KBM-7 (cell line): Measurements from ENCODE around the gene PNPLA7.
"Not testable (repeated sequence)": the region's sequence is repeated elsewhere in the genome, so short reads cannot be mapped to it uniquely, and the experiment has no call there.

Source experiments
- DNase-seq: peaks from one replicate; pipeline ENCODE4 v3.0.0-alpha.2; 2015
- in situ Hi-C: fragments of 300-500 bp; cut with MboI; formaldehyde crosslinking; loops from 2 replicates; pipeline ENCODE4 v1.14.3; 2020; ENCODE audit warnings: low sequenced_read_pairs, low pct_unique_long_range_greater_than_20kb, mixed read lengths

Gene PNPLA7

GRCh38 chr9:137547687-137548543, 2.3 kb downstream of the PNPLA7 start:
- in situ Hi-C loops = no loop called here
- no peak for DNase-seq

DNA sequence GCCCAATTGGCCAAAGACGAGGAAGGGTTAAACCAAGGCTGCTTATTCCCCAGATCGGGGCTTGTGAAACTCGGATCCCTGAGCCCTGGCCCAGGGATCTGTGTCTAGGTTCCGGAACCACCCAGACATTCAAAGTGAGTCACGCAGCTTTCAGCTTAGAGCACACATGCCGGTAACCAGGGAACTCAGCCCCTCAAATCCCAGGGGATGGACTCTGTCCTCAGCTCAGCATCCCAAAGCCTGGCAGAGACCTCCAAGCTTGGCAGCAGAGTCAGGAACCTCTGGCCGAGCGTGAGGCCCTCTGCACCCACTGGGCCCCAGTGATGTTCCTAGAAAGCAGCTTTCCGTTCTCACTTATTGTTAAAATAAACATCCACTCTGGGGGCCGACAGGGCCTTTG, 5.1 kb downstream of the PNPLA7 start:
- DNase-seq = no peak
- in situ Hi-C loops = no loop called here

DNA sequence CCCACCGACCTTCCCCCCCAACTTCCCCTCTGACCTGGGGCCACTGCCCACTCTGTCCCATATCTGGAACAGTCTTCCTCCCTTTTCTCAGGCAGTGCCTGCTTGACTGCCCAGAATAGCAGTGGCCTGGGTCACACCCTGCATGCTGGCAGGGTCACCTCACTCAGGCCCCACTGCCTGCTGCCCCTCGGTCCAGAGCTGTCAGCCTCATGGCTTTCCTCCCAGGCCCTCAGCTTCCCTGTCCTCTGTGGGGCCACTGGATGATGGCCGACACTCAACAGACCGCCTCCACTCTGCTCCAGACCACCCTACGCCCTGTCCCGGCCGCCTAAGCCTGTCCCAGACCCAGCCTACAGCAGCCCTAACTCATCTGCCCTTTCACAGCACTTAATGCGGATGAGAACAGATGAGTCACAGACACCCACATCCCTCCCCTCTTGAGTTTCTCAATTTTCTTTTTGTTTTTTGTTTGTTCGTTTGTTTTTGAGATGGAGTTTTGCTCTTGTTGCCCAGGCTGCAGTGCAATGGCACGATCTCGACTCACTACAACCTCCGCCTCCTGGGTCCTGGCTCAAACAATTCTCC, 5.9 kb downstream of the PNPLA7 start:
- DNase-seq = no peak
- in situ Hi-C loops = no loop called here

DNA sequence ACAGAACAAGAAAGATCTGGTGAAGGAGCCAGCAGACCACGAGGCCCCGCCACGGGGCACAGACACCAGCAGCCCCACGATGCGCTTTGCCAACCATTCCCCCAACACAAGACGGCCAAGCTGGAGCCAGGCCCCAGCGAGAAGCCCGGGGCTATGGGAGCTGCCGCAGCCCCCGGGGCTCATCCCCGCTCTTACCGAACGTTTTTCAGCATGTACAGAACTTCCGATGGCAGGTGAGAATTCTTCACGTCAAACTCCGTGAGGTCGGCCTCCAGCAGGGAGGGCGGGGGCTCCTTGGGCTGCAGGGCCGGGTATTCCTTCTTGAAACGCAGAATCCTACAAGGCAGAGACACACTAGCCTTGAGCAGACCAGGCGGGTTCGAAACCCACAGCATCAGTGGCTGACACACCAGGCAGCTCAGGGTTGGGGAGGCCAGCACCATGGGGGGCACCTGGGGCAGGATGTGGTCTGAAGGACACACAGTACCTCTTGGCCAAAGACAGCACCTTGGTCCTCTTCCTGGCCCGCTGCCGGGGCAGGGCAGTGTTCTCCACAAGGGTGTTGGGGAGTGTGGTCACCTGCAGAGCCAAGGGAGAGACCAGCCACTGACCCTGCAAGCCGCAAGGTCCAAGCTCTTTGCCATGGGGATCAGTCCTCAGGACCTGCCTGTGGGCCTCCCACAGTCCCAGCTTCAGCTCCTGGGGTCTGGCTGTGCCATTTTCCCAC, 6.8 kb downstream of the PNPLA7 start:
- in situ Hi-C loops = no loop called here

DNA sequence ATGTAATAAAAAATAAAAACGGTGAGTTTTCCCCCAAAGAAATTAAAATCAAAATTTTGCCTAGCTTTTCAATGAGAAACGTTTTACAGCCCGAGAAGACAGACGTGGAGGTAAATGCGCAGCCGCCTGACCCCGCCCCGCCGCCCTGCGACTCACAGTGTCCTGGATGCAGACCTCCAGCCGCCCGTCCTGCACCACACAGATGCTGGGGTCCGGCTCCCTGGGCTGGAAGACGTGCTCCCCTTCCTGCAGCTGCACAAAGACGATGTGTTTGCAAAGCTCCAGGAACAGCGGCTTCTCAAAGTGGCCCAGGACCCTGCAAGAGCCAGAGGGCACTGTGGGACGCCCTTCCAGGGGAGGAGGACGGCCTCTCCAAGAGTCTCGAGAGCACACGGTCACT, 7.7 kb downstream of the PNPLA7 start:
- DNase-seq = no peak
- in situ Hi-C loops = no loop called here

More for the DNA sequence above, 6.8 kb downstream of the PNPLA7 start:
- no peak for DNase-seq

DNA sequence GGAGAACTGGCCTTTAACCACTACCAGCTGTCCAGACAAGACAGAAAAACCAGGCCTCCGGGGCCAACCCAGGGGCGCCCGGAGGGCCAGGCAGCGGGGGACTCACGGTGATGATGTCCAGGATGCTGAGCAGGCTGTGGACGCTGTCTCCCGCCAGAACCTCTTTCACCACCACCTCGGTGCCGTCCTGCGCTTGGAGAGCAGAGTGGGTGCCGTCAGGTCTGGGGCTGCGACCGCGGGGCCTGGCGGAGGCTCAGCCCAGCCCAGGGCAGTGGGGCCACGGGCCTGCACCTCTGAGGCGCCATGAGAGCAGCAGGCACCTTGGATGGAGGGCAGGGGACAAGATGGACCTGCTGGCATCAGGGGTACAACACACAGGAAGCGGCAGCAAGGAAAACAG, 9.7 kb downstream of the PNPLA7 start:
- no peak for DNase-seq

GRCh38 chr9:137538058-137538457, 12.1 kb downstream of the PNPLA7 start:
- in situ Hi-C loops = no loop called here
- DNase-seq = no peak

More for the DNA sequence above, 9.7 kb downstream of the PNPLA7 start:
- in situ Hi-C loops = no loop called here

GRCh38 chr9:137536594-137537131, 13.5 kb downstream of the PNPLA7 start:
- DNase-seq = peak; percentile 93
- in situ Hi-C loops = not testable (repeated sequence)

DNA sequence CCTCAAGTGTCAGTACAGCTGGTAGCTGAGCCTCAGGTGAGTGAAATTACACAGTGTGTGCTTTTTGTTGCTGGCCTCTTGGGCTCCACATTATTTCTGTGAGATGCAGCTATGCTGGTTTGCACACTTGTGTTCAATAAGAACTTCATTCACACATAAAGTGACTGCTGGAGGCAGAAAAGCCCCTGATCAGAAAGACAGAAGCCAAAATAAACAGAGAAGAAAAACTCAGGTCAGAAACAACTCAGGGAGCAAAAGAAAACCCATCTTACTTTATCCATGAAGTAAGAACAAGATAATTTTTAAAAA, 15.1 kb downstream of the PNPLA7 start:
- in situ Hi-C loops = no loop called here

GRCh38 chr9:137534256-137535119, 15.7 kb downstream of the PNPLA7 start:
- in situ Hi-C loops = no loop called here
- peak; percentile 85 for DNase-seq

More for the DNA sequence above, 15.1 kb downstream of the PNPLA7 start:
- DNase-seq = no peak

GRCh38 chr9:137532891-137533468, 17.2 kb downstream of the PNPLA7 start:
- DNase-seq, in situ Hi-C loops: not testable (repeated sequence)

- in situ Hi-C loops = no loop called here
- DNase-seq = no peak
Observed at GRCh38 chr9:137531099-137531765, 19.0 kb downstream of the PNPLA7 start.

DNA sequence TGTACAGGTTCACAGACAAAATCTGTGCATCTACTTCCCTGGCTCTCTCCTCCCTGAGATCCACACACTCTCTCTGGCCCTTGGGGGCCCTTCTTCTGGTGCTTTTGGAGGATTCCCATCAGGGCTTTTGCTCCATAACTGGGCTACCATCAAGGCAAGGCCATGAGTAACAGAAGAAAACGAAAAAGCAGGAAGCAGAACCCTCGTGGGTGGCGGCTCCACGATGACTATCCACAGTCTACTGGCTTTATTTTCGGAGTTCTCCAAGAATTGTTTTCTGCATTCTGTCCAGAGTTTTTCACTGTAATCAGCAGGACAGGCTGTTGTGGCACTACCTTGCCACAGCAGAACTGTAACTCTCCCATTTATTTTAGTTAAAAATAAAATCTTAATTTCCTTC, 19.9 kb downstream of the PNPLA7 start:
- in situ Hi-C loops = no loop called here
- no peak for DNase-seq

- no peak for DNase-seq
- in situ Hi-C loops = no loop called here
Observed at GRCh38 chr9:137524981-137525317, 25.3 kb downstream of the PNPLA7 start.

DNA sequence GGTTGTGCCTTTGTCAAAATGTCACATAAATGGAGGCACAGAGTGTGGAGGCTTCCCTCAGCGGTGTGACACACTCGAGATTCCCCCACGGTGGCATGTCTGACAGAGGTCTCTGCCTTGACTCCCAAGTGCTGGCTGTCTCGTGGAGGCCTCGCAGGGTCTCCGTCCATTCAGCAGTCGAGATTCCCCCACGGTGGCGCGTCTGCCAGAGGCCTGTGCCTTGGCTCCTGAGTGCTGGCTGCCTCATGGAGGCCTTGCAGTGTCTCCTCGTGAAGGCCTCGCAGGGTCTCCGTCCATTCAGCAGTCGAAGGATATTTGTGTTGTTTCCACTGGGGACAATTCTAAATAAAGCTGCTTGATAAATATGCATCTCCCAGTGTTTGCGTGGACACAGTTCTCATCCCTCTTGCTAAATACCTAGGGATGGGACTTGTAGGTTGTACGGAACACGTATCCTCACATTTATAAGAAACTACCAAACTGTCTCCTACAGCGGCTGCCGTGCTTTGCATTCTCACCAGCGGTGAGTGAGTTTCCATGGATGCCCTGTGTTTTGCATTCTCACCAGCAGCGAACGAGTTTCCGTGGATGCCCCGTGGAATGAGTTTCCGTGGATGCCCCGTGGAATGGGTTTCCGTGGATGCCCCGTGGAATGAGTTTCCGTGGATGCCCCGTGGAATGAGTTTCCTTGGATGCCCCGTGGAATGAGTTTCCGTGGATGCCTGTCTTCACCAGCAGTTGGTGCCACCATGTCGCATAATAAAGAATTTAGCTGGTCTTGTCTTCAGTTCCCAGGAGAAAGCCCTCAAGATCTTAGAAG, 25.8 kb downstream of the PNPLA7 start:
- in situ Hi-C loops = no loop called here
- no peak for DNase-seq

- in situ Hi-C loops = no loop called here
Observed at GRCh38 chr9:137522746-137523455, 27.3 kb downstream of the PNPLA7 start.

DNA sequence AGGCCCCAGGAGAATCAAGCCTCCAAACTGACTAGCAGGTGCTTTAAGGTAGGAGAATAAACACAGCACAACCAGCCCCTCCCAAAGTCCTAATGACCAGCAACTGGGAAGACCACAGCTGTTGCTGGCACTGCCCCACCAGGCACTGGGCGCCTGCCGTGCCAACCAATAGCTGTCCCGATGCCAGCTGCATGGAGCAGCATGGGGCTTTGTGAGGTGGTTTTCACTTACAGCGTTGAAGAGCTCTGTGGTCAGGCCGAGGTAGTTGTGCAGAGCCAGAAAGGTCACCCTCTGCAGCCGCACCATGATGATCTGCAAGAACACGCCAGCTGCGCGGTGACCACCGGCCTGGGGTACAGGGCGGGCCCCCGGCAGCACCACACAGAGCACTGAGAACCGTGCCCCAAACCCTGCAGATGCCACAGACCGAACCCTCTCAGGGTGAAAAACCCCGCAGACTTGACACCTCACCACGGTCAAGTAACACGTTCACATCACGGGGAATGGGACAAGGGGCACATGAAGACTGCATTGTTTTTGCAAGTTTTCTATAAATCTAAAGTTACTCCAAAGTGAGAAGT, 28.7 kb downstream of the PNPLA7 start:
- in situ Hi-C loops = no loop called here
- no peak for DNase-seq

More at GRCh38 chr9:137522746-137523455, 27.3 kb downstream of the PNPLA7 start:
- DNase-seq = no peak
